H9 (cell line): Measurements from ENCODE around the gene TAF3. TPM values are rescaled to one million over a fixed set of nuclear protein-coding genes. Genes with fewer than 3 reads are reported as not detected.

Experiments used
- DNase-seq: peaks from one replicate; pipeline ENCODE4 v3.0.0-alpha.2; 2017
- H2AFZ ChIP-seq: one replicate; pipeline ENCODE4 v1.6.1; 2013; ENCODE audit warnings: mild to moderate bottlenecking, low read length, control low read depth, moderate library complexity
- H2AK5ac ChIP-seq: 2 replicates; pipeline ENCODE4 v1.6.1; 2013; ENCODE audit warnings: low read length, control low read depth, mixed read lengths; ENCODE audit not compliant: insufficient read length
- H2BK120ac ChIP-seq: one replicate; pipeline ENCODE4 v1.6.1; 2013; ENCODE audit warnings: low read depth, mild to moderate bottlenecking, low read length, control low read depth, inconsistent platforms; ENCODE audit not compliant: poor library complexity, severe bottlenecking
- H2BK12ac ChIP-seq: 2 replicates; pipeline ENCODE4 v1.6.1; 2013; ENCODE audit warnings: low read length, control low read depth, mixed read lengths, low read depth; ENCODE audit not compliant: insufficient read length
- H2BK15ac ChIP-seq: 2 replicates; pipeline ENCODE4 v1.6.1; 2013; ENCODE audit warnings: low read depth, low read length, control low read depth
- H2BK20ac ChIP-seq: one replicate; pipeline ENCODE4 v1.6.1; 2013; ENCODE audit warnings: low read depth, mild to moderate bottlenecking, low read length, control low read depth, inconsistent platforms; ENCODE audit not compliant: poor library complexity, severe bottlenecking
- H2BK5ac ChIP-seq: 2 replicates; pipeline ENCODE4 v1.6.1; 2013; ENCODE audit warnings: low read length, control low read depth, mixed read lengths; ENCODE audit not compliant: insufficient read length
- H3K14ac ChIP-seq: 2 replicates; pipeline ENCODE4 v1.6.1; 2013; ENCODE audit warnings: low read length, control low read depth; ENCODE audit not compliant: insufficient read depth
- H3K18ac ChIP-seq: 2 replicates; pipeline ENCODE4 v1.6.1; 2013; ENCODE audit warnings: low read depth, mild to moderate bottlenecking, mixed read lengths, low read length, control low read depth; ENCODE audit not compliant: insufficient read length
- H3K23ac ChIP-seq: 2 replicates; pipeline ENCODE4 v1.6.1; 2013; ENCODE audit warnings: low read length, control low read depth, mixed read lengths, low read depth; ENCODE audit not compliant: insufficient read length
- H3K23me2 ChIP-seq: 2 replicates; pipeline ENCODE4 v1.6.1; 2013; ENCODE audit warnings: low read depth, mild to moderate bottlenecking, mixed read lengths, low read length, control low read depth; ENCODE audit not compliant: insufficient read length, poor library complexity, severe bottlenecking
- H3K27ac ChIP-seq: 2 replicates; pipeline ENCODE4 v1.5.1; 2013; ENCODE audit warnings: low read length, control low read depth, mixed read lengths, low read depth; ENCODE audit not compliant: insufficient read length
- H3K27me3 ChIP-seq: 2 replicates; pipeline ENCODE4 v1.6.1; 2013; ENCODE audit warnings: low read length, control low read depth, inconsistent platforms; ENCODE audit not compliant: insufficient read depth
- H3K4ac ChIP-seq: 2 replicates; pipeline ENCODE4 v1.6.1; 2013; ENCODE audit warnings: low read depth, mild to moderate bottlenecking, control low read depth, inconsistent platforms, low read length, moderate library complexity
- H3K4me1 ChIP-seq: 2 replicates; pipeline ENCODE4 v1.6.1; 2013; ENCODE audit warnings: low read length, control low read depth, inconsistent platforms; ENCODE audit not compliant: insufficient read depth
- H3K4me2 ChIP-seq: 2 replicates; pipeline ENCODE4 v1.6.1; 2013; ENCODE audit warnings: low read length, control low read depth, mixed read lengths; ENCODE audit not compliant: insufficient read length, insufficient read depth
- H3K56ac ChIP-seq: 2 replicates; pipeline ENCODE4 v1.6.1; 2013; ENCODE audit warnings: low read depth, mild to moderate bottlenecking, mixed read lengths, low read length, control low read depth; ENCODE audit not compliant: insufficient read length
- H3K79me1 ChIP-seq: 2 replicates; pipeline ENCODE4 v1.6.1; 2013; ENCODE audit warnings: low read depth, mild to moderate bottlenecking, moderate library complexity, low read length, control low read depth, inconsistent platforms; ENCODE audit not compliant: insufficient read depth, poor library complexity, severe bottlenecking
- H3K79me2 ChIP-seq: 2 replicates; pipeline ENCODE4 v1.6.1; 2013; ENCODE audit warnings: low read length, control low read depth, inconsistent platforms; ENCODE audit not compliant: insufficient read depth
- H3K9ac ChIP-seq: 2 replicates; pipeline ENCODE4 v1.6.1; 2013; ENCODE audit warnings: low read length, control low read depth, mixed read lengths; ENCODE audit not compliant: insufficient read length; ENCODE audit errors: extremely low read depth
- H3K9me3 ChIP-seq: one replicate; pipeline ENCODE4 v1.6.1; 2013; ENCODE audit warnings: low read depth, low read length, inconsistent platforms; ENCODE audit not compliant: control insufficient read depth
- H3T11ph ChIP-seq: one replicate; pipeline ENCODE4 v1.6.1; 2013; ENCODE audit warnings: mild to moderate bottlenecking, low read length, control low read depth, inconsistent platforms
- H4K20me1 ChIP-seq: one replicate; pipeline ENCODE4 v1.6.1; 2013; ENCODE audit not compliant: control insufficient read depth, insufficient read length, insufficient read depth
- H4K5ac ChIP-seq: 2 replicates; pipeline ENCODE4 v1.6.1; 2013; ENCODE audit warnings: low read depth, mild to moderate bottlenecking, mixed read lengths, low read length, control low read depth; ENCODE audit not compliant: insufficient read length
- H4K8ac ChIP-seq: replicated peaks from 2 replicates; pipeline ENCODE4 v1.6.1; 2013; ENCODE audit warnings: low read length, control low read depth, mixed read lengths, low read depth; ENCODE audit not compliant: insufficient read length
- H4K91ac ChIP-seq: 2 replicates; pipeline ENCODE4 v1.6.1; 2013; ENCODE audit warnings: low read depth, mild to moderate bottlenecking, moderate library complexity, mixed read lengths, low read length, control low read depth; ENCODE audit not compliant: insufficient read length
- H3K27ac Mint-ChIP-seq, 3 experiments: 2 replicates in 2 of 3; 3 replicates in 1 of 3; pipeline ENCODE4 v1.8.0; 2020 to 2021; ENCODE audit warnings: mixed read lengths in 3 of 3, mild to moderate bottlenecking in 1 of 3, moderate library complexity in 1 of 3
- H3K27me3 Mint-ChIP-seq: 2 replicates; pipeline ENCODE4 v1.8.0; 2021; ENCODE audit warnings: low read depth, mild to moderate bottlenecking, moderate library complexity, mixed read lengths
- H3K36me3 Mint-ChIP-seq, 3 experiments: 2 replicates in 2 of 3; 3 replicates in 1 of 3; pipeline ENCODE4 v1.8.0; 2020 to 2021; ENCODE audit warnings: low read depth in 3 of 3, mixed read lengths in 3 of 3; ENCODE audit not compliant: insufficient read depth in 1 of 3
- H3K4me1 Mint-ChIP-seq, 2 experiments: 2 replicates each; pipeline ENCODE4 v1.8.0; 2020; ENCODE audit warnings: mixed read lengths in 2 of 2
- H3K4me3 Mint-ChIP-seq, 2 experiments: 2 replicates in 1 of 2; 3 replicates in 1 of 2; pipeline ENCODE4 v1.8.0; 2020 to 2021; ENCODE audit warnings: mild to moderate bottlenecking in 2 of 2, mixed read lengths in 2 of 2, moderate library complexity in 1 of 2
- H3K9me3 Mint-ChIP-seq, 2 experiments: 2 replicates in 1 of 2; 3 replicates in 1 of 2; pipeline ENCODE4 v1.8.0; 2020; ENCODE audit warnings: mild to moderate bottlenecking in 2 of 2, mixed read lengths in 2 of 2, moderate library complexity in 1 of 2
- WGBS: extraction: QIAGEN DNeasy Blood & Tissue Kit; methylation state at CpG from one replicate; pipeline ENCODE4 v1.1.7; 2013; ENCODE audit warnings: missing lambda C conversion rate, low lambda C conversion rate, mixed read lengths; ENCODE audit not compliant: insufficient read length; ENCODE audit errors: extremely low coverage; 5-methylcytosine and 5-hydroxymethylcytosine counted together
- total RNA-seq: library from RNA; stranded (reverse); gene quantifications from 2 replicates; pipeline ENCODE4 v1.2.1, GENCODE V29; 2021
- TF ChIP-seq, protein P1 (sequence below): fragments of 200-600 bp; sonication (generic); conservative IDR thresholded peaks from 3 replicates; pipeline ENCODE4 v1.8.0; 2021; ENCODE audit warnings: antibody characterized with exemption, mild to moderate bottlenecking

Gene TAF3
- total RNA-seq, 1 experiment from 2014 or later = 10.2 TPM

- Mint-ChIP-seq H3K9me3 (peaks cover 0 to 2% of the 10 kb centered on the region in 2 experiments; a peak in 1 of 5 replicates), H3K4me1 (peaks cover 21% of the 10 kb centered on the region in 2 experiments), H3K4me3 (peak overlapping the region; percentile 98 to 100), H3K27me3 (peaks cover 15% of the 10 kb centered on the region), H3K27ac (peak overlapping the region; percentile 82 to 96 (median 95)), H3K36me3 (peaks cover 0 to 3% (median 0%) of the 10 kb centered on the region in 3 experiments; a peak in 2 of 7 replicates)
- peak overlapping the region; percentile 37 for H3K9ac ChIP-seq
- no peak overlapping the region for H2BK120ac ChIP-seq
- no peaks in the 10 kb centered on the region for H3K79me2 ChIP-seq
- 0 out of 2 replicates have a peak, but pooled peaks cover 2% of the 10 kb centered on the region for H3K4me1 ChIP-seq
- no peak for DNase-seq
- TF ChIP-seq, protein P1, sequence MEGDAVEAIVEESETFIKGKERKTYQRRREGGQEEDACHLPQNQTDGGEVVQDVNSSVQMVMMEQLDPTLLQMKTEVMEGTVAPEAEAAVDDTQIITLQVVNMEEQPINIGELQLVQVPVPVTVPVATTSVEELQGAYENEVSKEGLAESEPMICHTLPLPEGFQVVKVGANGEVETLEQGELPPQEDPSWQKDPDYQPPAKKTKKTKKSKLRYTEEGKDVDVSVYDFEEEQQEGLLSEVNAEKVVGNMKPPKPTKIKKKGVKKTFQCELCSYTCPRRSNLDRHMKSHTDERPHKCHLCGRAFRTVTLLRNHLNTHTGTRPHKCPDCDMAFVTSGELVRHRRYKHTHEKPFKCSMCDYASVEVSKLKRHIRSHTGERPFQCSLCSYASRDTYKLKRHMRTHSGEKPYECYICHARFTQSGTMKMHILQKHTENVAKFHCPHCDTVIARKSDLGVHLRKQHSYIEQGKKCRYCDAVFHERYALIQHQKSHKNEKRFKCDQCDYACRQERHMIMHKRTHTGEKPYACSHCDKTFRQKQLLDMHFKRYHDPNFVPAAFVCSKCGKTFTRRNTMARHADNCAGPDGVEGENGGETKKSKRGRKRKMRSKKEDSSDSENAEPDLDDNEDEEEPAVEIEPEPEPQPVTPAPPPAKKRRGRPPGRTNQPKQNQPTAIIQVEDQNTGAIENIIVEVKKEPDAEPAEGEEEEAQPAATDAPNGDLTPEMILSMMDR = no peak
- no peak overlapping the region for H2AK5ac ChIP-seq
- no peak overlapping the region for H3K27ac ChIP-seq
- no peak overlapping the region for H2BK5ac ChIP-seq
- no peaks in the 10 kb centered on the region for H4K20me1 ChIP-seq
- no peak overlapping the region for H2BK12ac ChIP-seq
- no peak overlapping the region for H4K5ac ChIP-seq
- H3K79me1 ChIP-seq = no peaks in the 10 kb centered on the region
- H3K4ac ChIP-seq = no peak overlapping the region
- H3T11ph ChIP-seq = no peak overlapping the region
- H3K4me2 ChIP-seq = peak overlapping the region; percentile 67
- H3K14ac ChIP-seq = no peak overlapping the region
- no peak overlapping the region for H2BK15ac ChIP-seq
- no peak overlapping the region for H2AFZ ChIP-seq
- H3K27me3 ChIP-seq = no peaks in the 10 kb centered on the region
- no peak overlapping the region for H4K91ac ChIP-seq
- no peak overlapping the region for H2BK20ac ChIP-seq
- H4K8ac ChIP-seq = no peak overlapping the region
- peaks cover 10% of the 10 kb centered on the region for H3K23me2 ChIP-seq
- no peaks in the 10 kb centered on the region for H3K9me3 ChIP-seq
- no CpG with 5 or more reads among the region's 10 CpGs for WGBS
- no peak overlapping the region for H3K56ac ChIP-seq
- H3K18ac ChIP-seq = peak overlapping the region; percentile 2
- no peak overlapping the region for H3K23ac ChIP-seq
These were observed 366 bp upstream of the TAF3 start for GRCh38 chr10:7817984-7818294.
